PC-9 (cell line): ENCODE measurements around the gene LYRM1.
"Not testable (repeated sequence)": the region's sequence is repeated elsewhere in the genome, so short reads cannot be mapped to it uniquely, and the experiment has no call there.

Experiments used
- EZH2 ChIP-seq: fragments of 200-600 bp; sonication (generic); IDR thresholded peaks from 2 replicates; pipeline ENCODE4 v1.8.0; 2017; ENCODE audit warnings: antibody characterized with exemption, low read depth
- TF ChIP-seq, protein P1 (sequence below): fragments of 200-600 bp; sonication (generic); conservative IDR thresholded peaks from 2 replicates; pipeline ENCODE4 v1.6.1; 2017; ENCODE audit warnings: mixed run types, antibody characterized with exemption, mild to moderate bottlenecking, moderate library complexity

DNA sequence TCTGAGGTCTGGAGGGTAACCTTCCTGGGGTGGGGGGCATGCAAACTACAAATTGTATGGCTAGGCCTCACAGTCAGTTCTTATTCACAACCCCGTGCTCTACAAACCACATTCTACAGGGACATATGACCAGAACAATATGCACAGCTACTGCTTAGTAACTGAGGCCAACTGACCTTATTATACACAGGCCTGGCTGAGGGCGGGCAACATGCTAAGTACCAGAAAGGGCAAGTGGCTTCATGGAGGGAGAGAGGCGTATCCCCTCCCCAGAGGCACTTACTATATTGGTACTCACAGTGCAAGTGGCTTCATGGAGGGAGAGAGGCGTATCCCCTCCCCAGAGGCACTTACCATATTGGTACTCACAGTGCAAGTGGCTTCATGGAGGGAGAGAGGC lies 39.6 kb upstream of the LYRM1 start:
- TF ChIP-seq, protein P1, sequence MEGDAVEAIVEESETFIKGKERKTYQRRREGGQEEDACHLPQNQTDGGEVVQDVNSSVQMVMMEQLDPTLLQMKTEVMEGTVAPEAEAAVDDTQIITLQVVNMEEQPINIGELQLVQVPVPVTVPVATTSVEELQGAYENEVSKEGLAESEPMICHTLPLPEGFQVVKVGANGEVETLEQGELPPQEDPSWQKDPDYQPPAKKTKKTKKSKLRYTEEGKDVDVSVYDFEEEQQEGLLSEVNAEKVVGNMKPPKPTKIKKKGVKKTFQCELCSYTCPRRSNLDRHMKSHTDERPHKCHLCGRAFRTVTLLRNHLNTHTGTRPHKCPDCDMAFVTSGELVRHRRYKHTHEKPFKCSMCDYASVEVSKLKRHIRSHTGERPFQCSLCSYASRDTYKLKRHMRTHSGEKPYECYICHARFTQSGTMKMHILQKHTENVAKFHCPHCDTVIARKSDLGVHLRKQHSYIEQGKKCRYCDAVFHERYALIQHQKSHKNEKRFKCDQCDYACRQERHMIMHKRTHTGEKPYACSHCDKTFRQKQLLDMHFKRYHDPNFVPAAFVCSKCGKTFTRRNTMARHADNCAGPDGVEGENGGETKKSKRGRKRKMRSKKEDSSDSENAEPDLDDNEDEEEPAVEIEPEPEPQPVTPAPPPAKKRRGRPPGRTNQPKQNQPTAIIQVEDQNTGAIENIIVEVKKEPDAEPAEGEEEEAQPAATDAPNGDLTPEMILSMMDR = not testable (repeated sequence)
- not testable (repeated sequence) for TF ChIP-seq EZH2
